Stimulated activated CD8-positive, alpha-beta memory T cell treated with anti-CD3 and anti-CD28 coated beads, Interleukin-7, amount 100 ng/mL, for 1 hour (primary cell): ENCODE data around the gene DAPK1.

ENCODE experiments used
- DNase-seq, 2 donors: peaks; one replicate each; pipeline ENCODE4 v3.0.0-alpha.2; 2020; ENCODE audit warnings: low read depth in 2 of 2

DAPK1 gene

DNA sequence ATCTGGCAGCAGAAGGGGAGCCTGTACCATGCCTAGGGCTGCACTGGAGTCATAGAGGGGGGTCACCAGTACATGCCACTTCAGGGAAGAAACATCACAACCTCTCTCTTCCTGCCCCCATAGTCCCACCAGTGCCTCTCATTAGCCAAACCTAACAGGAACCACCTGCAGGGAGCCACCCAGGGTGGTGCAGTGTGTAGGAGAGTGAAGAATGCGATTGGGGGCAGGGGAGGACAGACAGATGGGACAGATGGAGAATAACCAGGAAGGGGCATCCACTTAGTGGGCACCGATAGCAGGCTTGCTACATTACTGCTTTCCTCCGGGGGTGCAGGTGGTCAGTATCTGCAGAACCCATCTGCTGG, 19.2 kb downstream of the DAPK1 start:
- no peak for DNase-seq

DNA sequence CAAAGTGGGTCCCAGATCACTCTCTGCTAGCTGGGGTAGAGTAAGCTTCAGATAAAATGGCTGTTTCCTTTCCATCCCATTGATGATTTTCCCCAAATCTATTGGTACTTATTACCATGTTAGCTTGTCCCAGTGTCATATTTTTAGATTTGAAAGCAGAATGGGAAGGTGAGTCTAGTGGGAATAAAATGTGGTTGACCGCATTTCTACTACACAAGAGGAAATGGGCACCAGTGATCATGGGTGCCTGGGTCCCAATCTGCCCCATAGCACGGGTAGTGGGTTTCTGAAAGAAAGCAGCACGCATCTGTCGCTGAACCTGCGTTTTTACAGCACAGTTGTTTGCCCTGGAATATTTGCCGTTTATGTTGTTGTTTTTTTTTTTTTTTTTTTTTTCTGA, 20.1 kb downstream of the DAPK1 start:
- DNase-seq, result no peak

DNA sequence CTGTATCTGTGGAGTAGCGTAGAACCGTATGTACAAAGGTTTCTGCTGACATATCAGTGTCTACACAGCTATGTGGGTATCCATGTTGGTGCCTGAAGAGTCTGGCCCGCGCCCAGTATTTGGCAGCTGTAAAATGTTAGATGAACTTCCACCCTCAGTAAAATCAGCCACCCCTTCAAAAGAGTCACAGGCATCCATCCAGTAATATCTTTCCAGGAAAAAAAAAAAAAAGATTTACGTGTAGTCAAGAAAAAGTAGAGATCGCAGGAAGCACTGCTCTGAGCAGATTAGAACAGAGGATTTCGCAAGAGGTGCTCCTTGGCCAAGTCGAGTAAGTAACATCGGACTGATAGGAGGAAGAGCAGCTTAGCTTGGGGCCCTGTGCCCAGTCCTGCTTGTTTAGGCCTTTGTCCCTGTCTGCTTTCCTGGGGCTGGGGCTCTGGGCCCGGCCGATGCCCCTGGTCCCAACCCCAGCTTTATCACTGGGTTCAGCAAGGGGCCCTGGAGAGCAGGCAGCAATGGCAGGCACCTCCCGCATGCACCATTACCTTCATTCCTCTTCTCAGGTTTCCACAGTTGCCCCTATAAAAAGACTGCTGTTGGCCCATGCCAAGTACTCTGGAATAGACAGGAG, 21.2 kb downstream of the DAPK1 start:
- DNase-seq, result no peak

DNA sequence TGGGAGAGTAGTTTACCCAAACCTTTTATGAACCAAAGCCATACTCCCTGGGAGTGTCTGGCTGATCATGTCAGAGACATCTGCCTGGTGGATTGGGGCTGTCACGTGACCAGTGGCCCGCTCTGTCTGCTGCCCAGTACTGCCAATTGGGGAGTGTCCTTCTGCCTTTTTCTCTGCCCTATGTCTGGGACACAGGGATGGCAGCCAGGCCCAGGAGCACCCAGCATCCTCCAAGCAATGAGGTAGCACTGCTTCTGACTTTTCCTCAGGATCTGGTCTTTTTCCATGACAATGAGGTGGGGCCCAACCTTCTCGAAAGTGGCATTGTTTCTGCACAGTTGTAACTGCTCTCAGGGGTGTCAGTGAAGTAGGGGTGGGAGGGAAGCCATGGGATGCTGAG, 21.8 kb downstream of the DAPK1 start:
- no peak for DNase-seq

DNA sequence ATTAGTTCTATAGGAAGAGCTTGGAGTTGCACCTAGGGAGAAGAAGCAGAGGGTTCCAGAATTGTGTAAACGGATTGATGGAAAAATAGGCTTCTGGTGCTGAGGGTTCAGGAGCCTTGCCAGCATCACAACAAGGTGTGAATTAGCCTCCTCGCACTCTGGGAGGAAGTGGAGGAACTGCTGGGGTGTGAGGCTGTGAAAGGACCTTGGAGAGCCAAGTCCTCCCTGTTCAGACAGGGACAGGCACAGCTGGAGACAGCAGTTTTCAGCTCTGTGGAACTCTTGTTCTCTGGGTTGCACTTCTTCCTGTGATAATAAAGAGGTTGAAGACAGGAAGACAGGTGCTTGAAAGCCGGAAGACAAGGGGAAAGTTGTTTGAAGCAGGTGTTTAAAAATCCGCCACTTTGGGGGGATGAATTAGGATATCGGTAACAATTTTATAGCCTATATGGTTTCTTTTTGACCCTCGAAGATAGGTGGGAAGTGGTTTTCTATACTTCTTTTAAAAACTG, 22.6 kb downstream of the DAPK1 start:
- no peak for DNase-seq

DNA sequence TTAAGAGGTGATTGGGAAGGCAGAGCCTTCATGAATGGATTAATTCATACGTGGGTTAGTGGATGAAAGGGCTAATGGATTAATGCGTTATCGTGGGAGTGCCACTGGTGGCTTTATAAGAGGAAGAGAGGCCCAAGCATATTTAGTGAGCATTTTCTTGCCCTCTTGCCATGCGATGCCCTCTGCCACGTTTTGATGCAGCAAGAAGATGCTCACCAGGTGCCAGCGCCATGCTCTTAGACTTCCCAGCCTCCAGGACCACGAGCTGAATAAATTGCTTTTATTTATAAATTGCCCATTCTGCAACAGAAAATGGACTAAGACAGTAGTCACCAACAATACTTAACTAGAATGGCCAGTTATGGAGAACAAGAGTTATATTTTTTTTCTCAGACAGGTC, 24.2 kb downstream of the DAPK1 start:
- no peak for DNase-seq

DNA sequence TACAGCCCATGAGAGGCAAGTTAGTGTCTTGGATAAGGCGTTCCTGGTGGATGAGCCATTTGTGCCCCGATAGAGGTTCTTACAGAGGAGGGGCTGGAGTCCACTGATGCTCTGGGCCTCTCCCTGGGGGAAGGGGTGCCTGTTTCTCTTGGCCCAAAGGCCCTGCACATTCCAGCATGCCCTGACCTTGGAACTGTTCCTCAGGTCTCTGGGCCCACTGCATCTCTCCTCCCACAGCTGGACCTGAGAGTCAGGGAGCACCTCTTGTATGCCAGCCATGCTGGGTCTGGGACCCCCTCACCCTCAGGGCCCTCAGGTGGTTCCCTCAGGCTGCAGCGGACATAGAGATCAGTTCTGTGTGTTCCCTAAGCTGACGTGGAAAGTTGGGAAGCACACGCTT, 26.4 kb downstream of the DAPK1 start:
- no peak for DNase-seq

DNA sequence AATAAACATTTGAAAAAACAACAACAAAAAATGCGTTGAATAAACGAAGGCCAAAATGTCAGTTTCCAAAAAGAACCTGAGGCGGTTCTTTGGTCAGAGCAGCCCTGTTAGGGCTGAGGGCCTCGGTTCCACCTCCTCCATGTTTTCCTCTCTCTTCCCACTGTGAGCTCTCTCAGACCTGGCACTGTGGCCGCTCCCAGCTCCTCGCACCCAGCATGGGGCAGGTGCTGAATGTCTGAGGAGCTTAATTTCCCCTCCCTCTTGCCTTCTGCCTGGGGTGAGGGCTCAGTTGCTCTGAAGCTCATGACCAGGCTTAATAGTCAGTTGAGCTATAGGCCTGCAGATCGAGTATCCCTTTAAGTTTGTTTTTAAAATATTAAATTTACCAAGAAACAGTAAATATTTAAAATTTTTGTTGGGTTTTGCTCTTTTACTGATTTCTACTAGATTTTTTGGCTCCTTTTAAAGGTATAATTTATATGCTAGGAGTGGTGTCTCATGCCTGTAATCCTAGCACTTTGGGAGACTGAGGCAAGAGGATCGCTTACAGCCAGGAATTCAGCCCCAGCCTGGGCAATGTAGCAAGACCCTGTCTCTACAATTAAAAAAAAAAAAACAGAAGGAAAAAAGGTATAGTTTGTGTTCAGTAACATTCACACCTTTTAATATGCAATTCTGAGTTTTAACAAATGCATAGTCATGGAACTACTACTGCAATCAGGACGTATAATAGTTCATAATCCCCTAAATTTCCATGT, 28.1 kb downstream of the DAPK1 start:
- DNase-seq, result no peak

DNA sequence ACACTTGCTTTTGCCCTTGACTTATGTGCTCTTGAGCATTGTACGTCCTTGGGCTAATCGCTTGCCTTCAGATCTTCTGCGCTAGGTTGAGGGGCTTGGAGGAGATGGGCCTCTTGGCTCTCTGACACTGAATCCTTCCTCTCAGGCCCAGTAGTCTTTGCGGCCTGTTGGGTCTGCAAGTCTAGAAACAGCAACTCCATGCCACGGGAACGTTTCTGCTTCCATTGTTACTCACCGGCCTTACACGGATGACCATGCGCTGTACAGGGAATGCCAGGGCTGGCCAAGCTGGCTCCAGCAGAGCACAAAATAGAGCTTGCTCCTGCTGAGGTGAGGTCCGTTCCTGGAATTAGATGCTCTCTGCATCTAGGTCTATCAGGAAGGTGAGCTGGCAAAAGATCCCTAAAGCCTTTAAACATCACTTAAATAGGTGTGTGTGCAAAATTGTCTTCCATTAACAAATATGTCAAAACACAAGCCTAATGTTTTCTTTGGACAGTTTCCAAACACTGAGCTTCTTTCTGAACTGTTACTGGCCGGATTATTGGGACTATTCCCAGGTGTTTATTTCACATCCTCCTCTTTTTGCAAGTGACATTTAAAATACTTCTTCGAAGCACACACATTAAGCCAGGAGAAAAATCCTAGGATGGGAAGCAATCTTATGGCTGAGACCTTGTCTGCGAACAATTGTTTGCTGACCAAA, 29.7 kb downstream of the DAPK1 start:
- DNase-seq, result no peak

DNA sequence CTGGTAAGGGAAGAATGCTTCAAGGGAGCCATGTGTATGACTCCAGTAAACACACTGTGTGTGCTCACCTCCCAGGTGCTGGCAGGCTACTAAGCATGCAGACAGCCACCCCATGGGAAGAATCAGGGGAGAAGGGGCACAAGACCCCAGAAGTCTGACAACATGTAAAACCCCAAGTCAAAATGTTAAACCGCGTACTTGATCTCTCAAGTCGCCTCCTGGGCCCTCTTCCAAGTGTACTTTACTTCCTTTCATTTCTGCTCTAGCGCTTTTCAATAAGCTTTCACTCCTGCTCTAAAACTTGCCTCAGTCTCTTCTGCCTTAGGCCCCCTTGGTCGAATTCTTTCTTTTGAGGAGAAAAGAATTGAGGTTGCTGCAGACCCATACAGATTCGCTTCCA, 31.3 kb downstream of the DAPK1 start:
- DNase-seq, result no peak

DNA sequence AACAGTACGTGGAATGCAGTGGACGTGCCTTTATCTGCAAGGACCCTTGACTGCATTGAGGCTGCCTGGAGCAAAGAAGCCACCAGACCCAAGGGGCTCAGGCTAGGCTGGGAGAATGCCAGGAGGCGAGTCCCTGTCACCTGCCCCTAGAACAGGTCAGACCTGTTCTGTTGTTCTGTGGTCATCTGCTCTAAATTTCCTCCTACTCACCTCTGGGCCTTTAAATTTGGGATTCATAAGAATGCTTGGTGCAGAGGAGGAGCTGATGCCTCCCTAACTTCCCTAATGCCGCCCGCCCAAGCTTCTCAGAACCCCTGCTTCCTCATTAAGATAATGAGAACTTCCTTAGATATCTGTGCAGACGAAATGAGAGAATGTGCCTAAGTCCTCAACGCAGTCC, 32.0 kb downstream of the DAPK1 start:
- no peak for DNase-seq

DNA sequence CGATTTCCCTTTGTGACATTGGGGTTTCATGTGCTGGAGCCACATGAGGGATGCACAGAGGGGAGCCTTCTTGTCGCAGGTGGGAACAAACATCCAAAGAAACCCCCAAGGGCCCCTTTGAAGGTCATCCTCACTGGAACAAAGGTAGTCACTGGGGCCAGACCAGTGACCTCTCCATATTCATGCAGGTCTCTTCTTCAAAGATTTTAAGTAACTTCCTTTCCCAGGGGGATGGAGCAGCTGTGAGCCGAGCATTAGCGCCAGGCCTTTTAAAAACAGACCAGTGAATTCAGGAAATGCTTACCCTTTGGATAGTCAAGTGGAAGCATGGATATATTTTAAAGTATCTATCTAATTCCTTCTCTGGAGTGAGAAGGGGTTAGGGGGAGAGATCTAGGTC, 33.0 kb downstream of the DAPK1 start:
- no peak for DNase-seq

DNA sequence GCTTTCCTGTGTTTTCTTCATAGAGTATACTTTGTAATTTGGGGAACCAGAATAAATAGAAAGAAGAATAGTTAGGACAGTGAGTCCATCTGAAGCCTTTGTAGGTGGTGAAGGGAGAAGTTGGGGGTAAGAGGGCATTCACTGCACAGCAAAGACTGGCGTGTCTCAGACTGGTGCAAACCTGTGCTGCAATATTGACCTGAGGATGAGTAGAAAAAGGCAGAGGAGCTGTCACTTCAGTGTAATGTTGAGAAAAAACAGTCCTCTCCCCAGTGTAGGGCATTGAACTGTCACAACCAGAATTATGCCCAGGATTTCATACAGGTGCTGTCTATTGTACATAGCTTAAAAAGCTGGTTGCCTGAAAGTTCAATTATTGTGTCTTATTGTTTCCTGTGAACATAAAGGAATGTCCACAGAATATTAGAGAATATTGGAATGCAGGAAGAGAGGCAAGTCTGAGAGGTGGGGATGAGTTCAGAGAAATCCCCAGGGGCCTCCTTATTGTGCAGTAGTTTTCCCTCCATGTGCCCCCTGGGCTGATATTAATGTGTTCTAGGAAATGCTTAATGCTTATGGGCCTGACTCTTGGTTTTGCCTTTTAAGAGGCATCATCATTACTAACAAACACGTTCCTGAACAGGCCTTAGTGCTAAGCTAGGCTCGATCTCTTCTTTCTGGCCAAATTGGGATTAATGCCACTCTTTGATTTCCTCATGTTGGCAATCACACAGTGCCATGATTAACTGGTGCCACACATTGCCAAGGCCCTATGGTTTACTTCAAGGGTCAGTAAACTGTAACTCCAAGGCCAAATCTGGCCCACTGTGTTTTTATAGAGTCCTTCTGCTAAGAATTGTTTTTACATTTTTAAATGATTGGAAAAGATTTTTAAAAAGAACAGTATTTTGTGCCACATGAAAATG, 34.0 kb downstream of the DAPK1 start:
- DNase-seq, result no peak

DNA sequence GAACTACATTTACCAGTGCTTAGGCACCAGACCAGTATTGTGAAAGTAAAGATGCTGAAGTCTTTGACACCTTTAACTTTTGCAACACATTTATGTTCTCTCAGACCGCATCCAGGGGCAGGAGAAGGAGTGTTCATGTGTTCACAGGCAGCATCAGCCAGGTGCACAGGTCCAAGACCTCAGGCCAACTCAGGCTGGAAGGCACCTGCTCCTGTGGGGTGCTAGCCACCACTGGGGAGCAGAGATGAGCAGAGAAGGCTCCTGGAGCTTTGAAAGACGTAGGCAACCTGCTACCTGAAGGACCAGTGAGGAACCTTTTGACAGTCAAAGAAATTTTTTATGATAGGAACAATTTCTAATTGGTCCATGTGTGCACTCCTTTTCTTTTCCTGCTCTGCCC, 35.6 kb downstream of the DAPK1 start:
- no peak for DNase-seq

DNA sequence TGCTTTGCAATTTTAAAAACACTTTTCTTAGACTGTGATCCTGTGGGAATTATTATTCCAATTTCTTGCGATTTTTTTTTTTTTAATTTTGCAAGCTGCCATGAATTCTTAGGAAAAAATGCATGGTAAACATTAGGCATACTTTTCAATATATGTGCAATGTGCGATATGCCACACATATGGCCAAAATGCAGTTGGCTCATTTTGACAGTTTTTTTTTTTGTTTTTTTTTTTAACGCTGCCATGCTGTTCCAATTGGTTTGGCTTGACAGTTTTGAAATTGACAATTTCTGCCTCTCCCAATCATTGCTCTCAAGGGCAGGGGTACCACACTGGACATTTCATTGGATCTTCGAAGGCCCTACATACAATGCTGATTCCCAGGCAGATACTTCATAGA, 36.4 kb downstream of the DAPK1 start:
- DNase-seq, result no peak

DNA sequence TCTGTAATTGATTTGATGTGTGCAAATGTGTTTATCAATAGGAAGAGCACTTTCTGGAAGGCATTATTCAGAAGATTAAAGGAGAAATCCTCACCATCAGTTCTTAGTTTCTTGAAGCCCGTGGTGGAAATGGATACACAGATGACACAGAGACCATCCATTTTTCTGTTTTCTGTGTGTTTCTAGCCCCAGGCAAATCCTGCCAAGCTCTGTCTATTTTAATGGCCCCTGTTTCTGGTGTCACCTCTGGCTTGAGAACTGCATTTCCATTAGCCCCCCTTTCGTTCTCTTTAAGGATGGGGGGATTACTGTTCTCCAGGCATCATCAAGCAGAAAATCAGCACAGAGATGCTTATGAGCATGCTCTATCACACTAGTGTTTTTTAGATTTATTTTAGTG, 37.3 kb downstream of the DAPK1 start:
- no peak for DNase-seq

DNA sequence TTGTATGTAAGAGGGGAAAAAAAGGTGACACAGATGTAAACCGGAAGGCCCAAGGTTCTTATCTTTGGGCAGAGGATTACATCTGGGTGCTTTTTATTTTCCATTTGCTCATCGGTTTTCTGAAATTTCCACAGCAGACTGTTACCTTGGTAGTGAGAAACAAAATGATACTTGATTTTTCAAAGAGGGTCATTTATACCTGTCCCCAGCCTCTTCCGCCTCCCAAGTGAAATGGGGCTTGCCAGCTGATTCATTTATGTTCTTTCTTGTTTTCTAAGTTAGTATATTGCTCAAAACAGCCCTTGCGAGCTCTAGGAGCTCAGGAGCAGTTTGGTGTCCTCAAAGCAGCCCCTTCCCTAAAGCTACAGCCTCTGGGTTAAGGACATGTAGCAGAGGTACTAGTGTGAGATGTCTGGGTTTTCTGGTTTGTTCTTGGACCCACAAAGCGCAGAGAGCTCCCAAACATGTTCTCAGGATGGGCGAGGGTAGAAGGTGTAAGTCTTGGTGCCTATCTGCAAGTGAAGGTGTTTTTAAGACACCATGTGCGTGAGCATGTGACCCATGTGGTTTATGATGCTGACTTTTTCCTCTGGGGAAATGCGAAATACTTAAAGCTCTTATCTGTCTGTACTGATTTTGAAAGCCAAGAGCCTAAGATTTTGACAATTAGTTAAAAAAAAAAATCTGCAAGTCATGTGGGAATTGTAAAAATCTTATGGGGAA, 38.3 kb downstream of the DAPK1 start:
- no peak for DNase-seq

DNA sequence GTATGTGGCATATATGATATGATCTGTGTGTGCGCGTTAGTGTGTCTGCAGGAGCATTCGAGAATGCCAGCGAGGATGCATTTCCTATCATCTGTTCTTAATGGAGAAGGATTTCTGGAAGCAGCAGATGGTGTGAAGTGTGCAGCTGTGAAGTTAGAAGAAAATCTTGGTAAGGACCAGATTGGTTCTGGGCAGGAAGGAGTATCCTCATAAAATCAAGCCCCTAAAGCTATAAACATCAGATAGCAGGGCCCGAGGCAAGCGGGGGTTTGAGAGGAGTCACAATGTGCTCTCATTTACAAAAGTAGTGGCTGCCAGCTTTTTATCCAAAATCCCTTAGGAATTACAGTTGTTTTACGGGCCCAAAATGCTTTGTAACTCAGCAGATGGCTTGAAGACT, 40.0 kb downstream of the DAPK1 start:
- no peak for DNase-seq

DNA sequence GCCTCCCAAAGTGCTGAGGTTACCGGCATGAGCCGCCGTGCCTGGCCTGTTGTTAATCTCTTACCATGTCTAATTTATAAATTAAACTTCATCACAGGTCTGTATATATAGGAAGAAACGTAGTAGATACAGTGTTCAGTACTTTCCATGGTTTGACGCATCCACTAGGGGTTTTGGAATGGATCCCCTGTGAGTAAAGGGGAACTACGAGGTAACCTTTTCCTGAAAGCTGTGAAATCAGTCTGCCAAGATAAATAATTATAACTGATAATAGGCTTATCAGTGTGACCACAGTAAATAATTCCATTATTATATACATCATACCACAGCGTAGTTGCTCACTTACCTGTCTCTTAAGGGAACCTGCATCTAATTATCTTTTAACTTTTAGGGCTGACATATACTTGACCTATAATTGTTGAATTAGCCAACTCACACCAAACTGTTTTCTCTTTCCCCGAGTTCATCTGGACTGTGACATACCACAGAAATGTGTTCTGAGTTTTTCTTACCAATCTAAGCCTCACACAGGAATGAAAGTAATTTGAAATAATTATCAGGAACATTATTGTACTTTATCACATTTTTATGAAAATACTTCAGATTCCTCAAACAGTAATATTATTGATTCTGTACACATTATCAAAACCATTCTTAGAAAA, 42.9 kb downstream of the DAPK1 start:
- no peak for DNase-seq

DNA sequence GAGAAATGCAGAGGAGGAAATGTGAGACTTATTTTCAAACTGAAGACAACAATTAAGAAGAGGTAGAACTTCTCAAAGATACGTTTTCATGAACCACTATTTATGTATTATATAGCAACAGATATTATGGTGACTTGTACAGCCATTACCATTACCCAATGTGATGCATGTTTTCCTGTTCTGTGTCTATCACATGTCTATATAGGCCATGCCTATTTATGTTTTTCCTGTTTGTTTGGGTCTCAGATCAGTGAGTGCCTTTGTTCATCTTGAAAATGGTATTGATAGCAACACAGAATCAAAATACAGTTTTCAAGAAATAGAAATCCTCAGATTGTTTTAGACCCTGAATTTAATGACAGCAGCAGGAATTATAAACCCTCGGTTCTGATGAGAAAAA, 44.0 kb downstream of the DAPK1 start:
- no peak for DNase-seq

DNA sequence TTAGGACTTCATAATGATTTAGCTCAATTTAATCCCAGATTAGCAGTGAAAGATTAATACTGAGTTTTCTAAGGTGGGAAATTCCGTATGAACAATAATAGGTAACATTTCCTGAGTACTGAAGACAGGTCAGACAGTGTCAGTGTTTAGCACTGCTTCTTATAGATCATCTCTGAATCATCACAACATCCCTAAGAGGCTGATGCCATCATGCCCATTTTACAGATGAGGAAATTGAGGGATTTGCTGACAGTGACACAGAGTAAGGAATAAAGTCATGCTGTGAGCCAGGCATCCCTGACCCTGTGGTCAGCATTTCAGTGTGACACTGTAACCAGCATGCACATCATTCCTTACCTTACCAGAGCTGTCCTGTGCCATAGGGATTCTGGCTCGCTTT, 44.5 kb downstream of the DAPK1 start:
- DNase-seq, result no peak
